Upper lobe of left lung (tissue), 4 donors: ENCODE results near the gene LHX2.

Experiments used
- EP300 ChIP-seq, 4 donors: sonication (generic); formaldehyde crosslinking; IDR thresholded peaks; one replicate each; pipeline ENCODE4 v1.5.1; 2017; ENCODE audit warnings: antibody characterized with exemption in 4 of 4, control low read depth in 2 of 4
- POLR2A ChIP-seq, 4 donors: fragments of 450-650 bp; IDR thresholded peaks; one replicate each; pipeline ENCODE4 v1.5.1; 2016 to 2017; ENCODE audit warnings: antibody characterized with exemption in 4 of 4, mild to moderate bottlenecking in 2 of 4
- POLR2AphosphoS5 ChIP-seq, 2 donors: sonication (generic); formaldehyde crosslinking; IDR thresholded peaks; one replicate each; pipeline ENCODE4 v1.5.1; 2017; ENCODE audit warnings: antibody characterized with exemption in 2 of 2
- TF ChIP-seq, protein P1 (sequence below), 6 experiments: fragments of 450-650 bp in 4 of 6; fragments of 200-600 bp in 2 of 6; sonication (generic) in 2 of 6; IDR thresholded peaks; one replicate each; pipeline ENCODE4 v1.5.1; 2016 to 2019; ENCODE audit warnings: antibody characterized with exemption in 6 of 6

DNA sequence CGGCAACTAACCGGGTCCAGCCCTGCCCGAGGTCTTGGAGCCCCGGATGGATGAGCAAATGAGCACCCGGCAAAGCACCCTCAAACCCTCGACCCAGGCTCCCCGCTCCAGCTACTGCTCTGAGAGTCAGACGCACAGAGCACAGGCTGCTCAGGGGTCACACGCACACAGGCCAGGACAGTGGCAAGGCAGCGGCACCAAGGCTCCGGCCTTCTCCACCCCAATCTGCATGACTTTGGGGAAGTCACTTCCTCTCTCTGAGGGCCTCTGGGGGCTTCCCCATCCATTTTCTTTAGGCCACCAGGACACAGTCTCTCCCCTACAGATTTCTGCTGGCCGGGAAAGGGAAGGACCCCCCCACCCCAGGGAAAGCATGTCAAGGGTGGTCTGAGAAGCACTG lies 18.0 kb downstream of the LHX2 start:
- TF ChIP-seq, protein P1, sequence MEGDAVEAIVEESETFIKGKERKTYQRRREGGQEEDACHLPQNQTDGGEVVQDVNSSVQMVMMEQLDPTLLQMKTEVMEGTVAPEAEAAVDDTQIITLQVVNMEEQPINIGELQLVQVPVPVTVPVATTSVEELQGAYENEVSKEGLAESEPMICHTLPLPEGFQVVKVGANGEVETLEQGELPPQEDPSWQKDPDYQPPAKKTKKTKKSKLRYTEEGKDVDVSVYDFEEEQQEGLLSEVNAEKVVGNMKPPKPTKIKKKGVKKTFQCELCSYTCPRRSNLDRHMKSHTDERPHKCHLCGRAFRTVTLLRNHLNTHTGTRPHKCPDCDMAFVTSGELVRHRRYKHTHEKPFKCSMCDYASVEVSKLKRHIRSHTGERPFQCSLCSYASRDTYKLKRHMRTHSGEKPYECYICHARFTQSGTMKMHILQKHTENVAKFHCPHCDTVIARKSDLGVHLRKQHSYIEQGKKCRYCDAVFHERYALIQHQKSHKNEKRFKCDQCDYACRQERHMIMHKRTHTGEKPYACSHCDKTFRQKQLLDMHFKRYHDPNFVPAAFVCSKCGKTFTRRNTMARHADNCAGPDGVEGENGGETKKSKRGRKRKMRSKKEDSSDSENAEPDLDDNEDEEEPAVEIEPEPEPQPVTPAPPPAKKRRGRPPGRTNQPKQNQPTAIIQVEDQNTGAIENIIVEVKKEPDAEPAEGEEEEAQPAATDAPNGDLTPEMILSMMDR (IDR thresholded peaks at IDR 0.05): no peak
- TF ChIP-seq POLR2AphosphoS5 (IDR thresholded peaks at IDR 0.05) (no peak), POLR2A (IDR thresholded peaks at IDR 0.05) (no peak), EP300 (IDR thresholded peaks at IDR 0.05) (no peak)
